Activated T-cell treated with anti-CD3 and anti-CD28 coated beads for 24 hours (primary cell): ENCODE measurements around the gene C15orf62.

Source experiments
- DNase-seq: peaks from one replicate; pipeline ENCODE4 v3.0.0-alpha.2; 2020; ENCODE audit warnings: low read depth

Gene C15orf62

GRCh38 chr15:40819048-40819447, 49.3 kb downstream of the C15orf62 start:
- no peak for DNase-seq

DNA sequence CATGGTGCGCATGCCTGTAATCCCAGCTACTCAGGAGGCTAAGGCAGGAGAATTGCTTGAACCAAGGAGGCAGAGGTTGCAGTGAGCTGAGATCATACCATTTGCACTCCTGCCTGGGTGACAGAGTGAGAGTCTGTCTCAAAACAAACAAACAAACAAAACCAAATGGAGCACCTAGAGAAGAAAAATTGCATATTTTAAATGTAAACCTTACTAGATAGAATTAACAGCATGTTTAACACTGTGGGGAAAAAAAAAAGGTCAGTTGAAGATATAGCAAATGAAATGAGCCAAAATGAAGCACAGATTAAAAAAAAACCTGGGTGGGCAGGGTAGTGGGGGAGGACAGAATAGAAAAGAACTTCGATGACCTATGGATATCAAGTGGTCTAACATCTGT, 51.4 kb downstream of the C15orf62 start:
- no peak for DNase-seq
